Suprapubic skin (tissue), 3 donors: ENCODE results near the gene SEMA4C.

Experiments used
- POLR2A ChIP-seq, 2 donors: fragments of 450-650 bp; IDR thresholded peaks; one replicate each; pipeline ENCODE4 v1.6.1; 2017; ENCODE audit warnings: antibody characterized with exemption in 2 of 2, mild to moderate bottlenecking in 2 of 2, moderate library complexity in 2 of 2
- TF ChIP-seq, protein P1 (sequence below), 2 donors: fragments of 200-600 bp in 1 of 2; fragments of 450-650 bp in 1 of 2; sonication (generic) in 1 of 2; IDR thresholded peaks; one replicate each; pipeline ENCODE4 v1.5.1; 2016 to 2019; ENCODE audit warnings: antibody characterized with exemption in 2 of 2, mild to moderate bottlenecking in 1 of 2, moderate library complexity in 1 of 2

DNA sequence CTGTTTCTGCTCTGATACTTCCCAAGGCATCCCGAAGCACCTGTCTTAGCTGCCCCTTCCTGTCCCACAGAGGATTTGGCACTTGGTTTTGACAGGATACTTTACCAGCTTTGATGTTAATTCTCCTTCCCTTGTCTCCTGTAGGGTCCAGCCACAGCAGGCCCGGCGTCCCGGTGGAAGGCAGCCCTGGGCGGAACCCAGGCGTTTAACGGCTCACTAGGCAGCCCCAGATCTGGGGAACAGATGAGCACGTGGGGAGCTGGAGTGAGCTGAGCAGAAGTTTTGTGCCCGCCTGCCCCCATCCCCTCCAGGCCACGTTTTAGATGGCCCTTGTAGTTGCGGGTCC is 37.5 kb downstream of the SEMA4C start:
- TF ChIP-seq POLR2A (IDR thresholded peaks at IDR 0.05): no peak
- TF ChIP-seq, protein P1, sequence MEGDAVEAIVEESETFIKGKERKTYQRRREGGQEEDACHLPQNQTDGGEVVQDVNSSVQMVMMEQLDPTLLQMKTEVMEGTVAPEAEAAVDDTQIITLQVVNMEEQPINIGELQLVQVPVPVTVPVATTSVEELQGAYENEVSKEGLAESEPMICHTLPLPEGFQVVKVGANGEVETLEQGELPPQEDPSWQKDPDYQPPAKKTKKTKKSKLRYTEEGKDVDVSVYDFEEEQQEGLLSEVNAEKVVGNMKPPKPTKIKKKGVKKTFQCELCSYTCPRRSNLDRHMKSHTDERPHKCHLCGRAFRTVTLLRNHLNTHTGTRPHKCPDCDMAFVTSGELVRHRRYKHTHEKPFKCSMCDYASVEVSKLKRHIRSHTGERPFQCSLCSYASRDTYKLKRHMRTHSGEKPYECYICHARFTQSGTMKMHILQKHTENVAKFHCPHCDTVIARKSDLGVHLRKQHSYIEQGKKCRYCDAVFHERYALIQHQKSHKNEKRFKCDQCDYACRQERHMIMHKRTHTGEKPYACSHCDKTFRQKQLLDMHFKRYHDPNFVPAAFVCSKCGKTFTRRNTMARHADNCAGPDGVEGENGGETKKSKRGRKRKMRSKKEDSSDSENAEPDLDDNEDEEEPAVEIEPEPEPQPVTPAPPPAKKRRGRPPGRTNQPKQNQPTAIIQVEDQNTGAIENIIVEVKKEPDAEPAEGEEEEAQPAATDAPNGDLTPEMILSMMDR (IDR thresholded peaks at IDR 0.05): no peak
